Pancreas (tissue), 10 donors: ENCODE data around the gene DDR1. TPM values are rescaled to one million over a fixed set of nuclear protein-coding genes. Genes with fewer than 3 reads are reported as not detected.

ENCODE experiments used
- ATAC-seq, 4 donors: fragments of 200-7000 bp; cut with Tn5 transposase; one replicate each; pipeline versions ENCODE4 v1.8.0 to v1.9.1; 2020; ENCODE audit warnings: mild to moderate bottlenecking in 4 of 4, moderate library complexity in 4 of 4
- DNase-seq, 6 donors: peaks; one replicate each; pipeline ENCODE4 v3.0.0-alpha.2; 2020
- FAIRE-seq: peaks from 2 replicates; lab custom pipeline; 2012; peaks lifted over from hg19 to GRCh38; lab: Jason Lieb, UNC
- H3K27ac ChIP-seq, 4 donors: fragments of 200-600 bp; sonication (generic); 1 replicate in 3 of 4; 2 replicates in 1 of 4; pipeline versions ENCODE4 v1.5.0 to v1.8.0; 2020
- H3K27me3 ChIP-seq, 4 donors: fragments of 200-600 bp; one replicate each; pipeline ENCODE4 v1.8.0; 2021
- H3K36me3 ChIP-seq, 3 donors: fragments of 200-600 bp; sonication (generic) in 1 of 3; one replicate each; pipeline versions ENCODE4 v1.5.0 to v1.8.0; 2020 to 2021
- H3K4me1 ChIP-seq, 3 donors: fragments of 200-600 bp; one replicate each; pipeline ENCODE4 v1.8.0; 2021
- H3K4me3 ChIP-seq, 4 donors: fragments of 200-600 bp; sonication (generic) in 2 of 4; one replicate each; pipeline versions ENCODE4 v1.5.0 to v1.8.0; 2020 to 2021
- H3K9me3 ChIP-seq, 4 donors: fragments of 200-600 bp; one replicate each; pipeline ENCODE4 v1.8.0; 2021
- CTCF ChIP-seq, 4 donors: fragments of 200-600 bp; sonication (generic) in 3 of 4; IDR thresholded peaks; one replicate each; pipeline versions ENCODE4 v1.5.0 to v1.8.0; 2021; ENCODE audit warnings: antibody characterized with exemption in 4 of 4
- WGBS, 2 donors: extraction: QIAGEN DNeasy Blood & Tissue Kit; methylation state at CpG; one replicate each; pipeline ENCODE4 v1.1.7; 2013; 5-methylcytosine and 5-hydroxymethylcytosine counted together
- intact Hi-C, 3 donors: fragments of 100-400 bp; cut with DNase I; formaldehyde crosslinking; loops; one replicate each; pipeline versions ENCODE4 v1.11.1 to v1.14.2; 2022
- polyA plus RNA-seq, 2 donors: library from polyadenylated mRNA; stranded (reverse); fragments of 200-250 nt; gene quantifications; one replicate each; pipeline ENCODE4 v1.2.3, GENCODE V29; 2013
- total RNA-seq, 6 donors: library from RNA; stranded (reverse); fragmentation: NEBNext Ultra II Directional in 4 of 6; extraction: Animal tissue kit (Norgen Biotek cat#: 25700) in 4 of 6; gene quantifications; one replicate each; pipeline versions ENCODE4 v1.2.1 to v1.2.4, GENCODE V29; 2021 to 2023
- donor health status: healthy with polysubstance abuse.
- donor health status: DM: no; HTN: no; CAD: no; lungs with moderate emphysema.
- donor health status: DM: no; HTN: no; CAD: no.
- donor health status: control.
- donor health status: control.
- donor health status: Bipolar disorder and iron deficiency.
- donor health status: DM: yes; HTN: yes; CAD: no.
- donor health status: DM: no; HTN: no; CAD: no.
- donor health status: DM: no; HTN: no; CAD: no.
- donor health status: DM: yes; HTN: yes; CAD: no.

DDR1 gene
- total and polyA plus RNA-seq, 8 donors: 92.7 to 160 (median 118) TPM

GRCh38 chr6:30931969-30932645 is 47.8 kb downstream of the DDR1 start, which contains the start of gene SFTA2:
Gene SFTA2, minus strand, starts transcription at chr6:30932170. Its CDS starts 74 bp downstream, at chr6:30932096.
- no peak for TF ChIP-seq CTCF (IDR thresholded peaks at IDR 0.05)
- no peaks in the 10 kb centered on the region for H3K27me3 ChIP-seq
- ATAC-seq (peak; percentile 59 to 79 (median 68)), FAIRE-seq (no peak), DNase-seq (no peak)
- no peak within 1 kb of the TSS for H3K4me3 ChIP-seq
- peak within 1 kb of the TSS; percentile 26 to 61 (median 42) for H3K27ac ChIP-seq
- H3K36me3 ChIP-seq: no peaks in the 10 kb centered on the region
- intact Hi-C loops: loop anchor here in 1 of 3 donors (10.0 kb wide), 1 partner anchor 133 kb away; no protein-coding TSS in a partner anchor
- WGBS, 2 donors: 47 to 61% methylated on average over 7 of the region's 7 CpGs
- no peaks in the 10 kb centered on the region for H3K9me3 ChIP-seq
- H3K4me1 ChIP-seq: peaks cover 0 to 6% (median 0%) of the 10 kb centered on the region in 3 donors

- TF ChIP-seq CTCF (IDR thresholded peaks at IDR 0.05): no peak
- no peaks in the 10 kb centered on the region for H3K9me3 ChIP-seq
- H3K27me3 ChIP-seq: no peaks in the 10 kb centered on the region
- H3K4me1 ChIP-seq: peaks cover 0 to 6% (median 0%) of the 10 kb centered on the region in 3 donors
- 71% methylated on average over 6 of the region's 6 CpGs for WGBS, 2 donors
- H3K4me3 ChIP-seq: no peak overlapping the region
- peak overlapping the region in 3 of 4 donors; percentile 26 to 61 (median 42) for H3K27ac ChIP-seq
- DNase-seq: no peak
- no peaks in the 10 kb centered on the region for H3K36me3 ChIP-seq
- intact Hi-C loops: loop anchor here in 1 of 3 donors (10.0 kb wide), 1 partner anchor 132 kb away; no protein-coding TSS in a partner anchor
- no peak for ATAC-seq
- no peak for FAIRE-seq
Measured at GRCh38 chr6:30932665-30933365, 48.5 kb downstream of the DDR1 start.

- intact Hi-C loops: loop anchor here in 1 of 3 donors (10.0 kb wide), 1 partner anchor 130 kb away; no protein-coding TSS in a partner anchor
- 35 to 38% methylated on average over 3 of the region's 3 CpGs for WGBS, 2 donors
- Histone ChIP-seq H3K27me3 (no peaks in the 10 kb centered on the region), H3K27ac (no peak overlapping the region), H3K4me1 (peaks cover 0 to 6% (median 0%) of the 10 kb centered on the region in 3 donors), H3K9me3 (no peaks in the 10 kb centered on the region), H3K36me3 (no peaks in the 10 kb centered on the region), H3K4me3 (no peak overlapping the region)
- FAIRE-seq (no peak), ATAC-seq (no peak), DNase-seq (no peak)
- TF ChIP-seq CTCF (IDR thresholded peaks at IDR 0.05): no peak
Measured at GRCh38 chr6:30935018-30935417, 50.7 kb downstream of the DDR1 start.

DNA sequence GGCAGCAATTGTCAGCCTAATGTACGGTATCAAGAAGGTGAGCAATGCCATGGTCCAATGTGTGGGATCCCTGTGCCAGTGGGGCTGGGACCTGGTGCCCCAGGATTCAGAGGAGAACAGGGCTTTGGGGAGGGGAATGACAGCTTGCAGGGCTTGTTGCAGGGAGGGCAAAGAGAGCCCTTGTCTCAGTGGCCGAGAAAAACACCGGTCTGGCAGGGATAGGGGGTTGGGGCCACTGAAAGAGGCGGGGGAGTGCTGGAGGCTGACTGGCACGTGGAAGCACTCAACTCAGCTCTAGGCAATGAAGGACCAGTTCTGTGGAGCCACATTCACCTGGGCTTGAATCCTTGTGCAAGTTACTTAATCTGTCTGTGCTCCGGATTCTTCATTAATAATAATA is 52.9 kb downstream of the DDR1 start:
- ATAC-seq (no peak), FAIRE-seq (no peak), DNase-seq (no peak)
- Histone ChIP-seq H3K4me3 (no peak overlapping the region), H3K27me3 (no peaks in the 10 kb centered on the region), H3K36me3 (no peaks in the 10 kb centered on the region), H3K27ac (no peak overlapping the region), H3K9me3 (no peaks in the 10 kb centered on the region), H3K4me1 (peaks cover 0 to 6% (median 0%) of the 10 kb centered on the region in 3 donors)
- intact Hi-C loops: loop anchor here in 1 of 3 donors (10.0 kb wide), 1 partner anchor 128 kb away; no protein-coding TSS in a partner anchor
- TF ChIP-seq CTCF (IDR thresholded peaks at IDR 0.05): no peak
- 78 to 82% methylated on average over 6 of the region's 6 CpGs for WGBS, 2 donors
